GM21390 (cell line): Measurements from ENCODE around the gene RAX2.
"Not testable (repeated sequence)": the region's sequence is repeated elsewhere in the genome, so short reads cannot be mapped to it uniquely, and the experiment has no call there.

Experiments used
- ATAC-seq: cut with Tn5 transposase; IDR thresholded peaks from one replicate; pipeline ENCODE4 v1.9.1; 2021; ENCODE audit not compliant: unreplicated experiment

RAX2 gene

DNA sequence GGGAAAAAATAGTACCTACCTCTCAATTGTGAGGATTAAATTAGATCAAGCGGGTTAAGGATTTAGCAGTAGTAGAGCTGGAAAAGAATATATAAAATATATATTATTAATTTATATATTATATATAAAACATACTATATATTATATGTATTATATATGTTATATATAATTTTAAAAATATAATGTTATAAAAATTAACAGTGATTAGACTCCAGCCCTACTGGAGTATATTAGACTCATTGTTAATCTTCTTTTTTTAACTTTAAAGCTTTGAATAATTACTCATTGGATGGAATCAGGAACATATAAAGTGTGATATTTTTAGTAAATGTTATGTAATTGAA lies 9.9 kb downstream of the RAX2 start:
- no peak for ATAC-seq

- ATAC-seq, result no peak
These were observed 10.5 kb downstream of the RAX2 start, which contains the start of gene APBA3 for GRCh38 chr19:3761382-3762129. Gene APBA3 (minus strand): TSS chr19:3761692. CDS start chr19:3760264, 1,428 bp downstream.

GRCh38 chr19:3760871-3761361 lies 11.1 kb downstream of the RAX2 start:
- ATAC-seq, result no peak

GRCh38 chr19:3759482-3760254 lies 12.4 kb downstream of the RAX2 start:
- no peak for ATAC-seq

DNA sequence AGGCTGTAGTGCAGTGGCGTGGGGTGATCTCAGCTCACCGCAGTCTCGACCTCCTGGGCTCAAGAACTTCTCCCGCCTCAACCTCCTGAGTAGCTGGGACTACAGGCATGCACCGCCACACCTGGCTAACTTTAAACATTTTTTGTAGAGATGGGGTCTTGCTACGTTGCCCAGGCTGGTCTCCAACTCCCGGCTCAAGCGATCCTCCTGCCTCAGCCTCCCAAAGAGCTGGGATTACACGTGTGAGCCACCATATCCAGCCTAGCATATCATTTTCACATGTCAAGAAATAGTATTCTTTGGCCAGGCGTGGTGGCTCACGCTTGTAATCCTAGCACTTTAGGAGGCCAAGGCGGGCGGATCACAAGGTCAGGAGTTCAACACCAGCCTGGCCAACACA lies 13.7 kb downstream of the RAX2 start:
- not testable (repeated sequence) for ATAC-seq

- ATAC-seq, result not testable (repeated sequence)
These were observed 14.3 kb downstream of the RAX2 start for GRCh38 chr19:3757705-3758104.

DNA sequence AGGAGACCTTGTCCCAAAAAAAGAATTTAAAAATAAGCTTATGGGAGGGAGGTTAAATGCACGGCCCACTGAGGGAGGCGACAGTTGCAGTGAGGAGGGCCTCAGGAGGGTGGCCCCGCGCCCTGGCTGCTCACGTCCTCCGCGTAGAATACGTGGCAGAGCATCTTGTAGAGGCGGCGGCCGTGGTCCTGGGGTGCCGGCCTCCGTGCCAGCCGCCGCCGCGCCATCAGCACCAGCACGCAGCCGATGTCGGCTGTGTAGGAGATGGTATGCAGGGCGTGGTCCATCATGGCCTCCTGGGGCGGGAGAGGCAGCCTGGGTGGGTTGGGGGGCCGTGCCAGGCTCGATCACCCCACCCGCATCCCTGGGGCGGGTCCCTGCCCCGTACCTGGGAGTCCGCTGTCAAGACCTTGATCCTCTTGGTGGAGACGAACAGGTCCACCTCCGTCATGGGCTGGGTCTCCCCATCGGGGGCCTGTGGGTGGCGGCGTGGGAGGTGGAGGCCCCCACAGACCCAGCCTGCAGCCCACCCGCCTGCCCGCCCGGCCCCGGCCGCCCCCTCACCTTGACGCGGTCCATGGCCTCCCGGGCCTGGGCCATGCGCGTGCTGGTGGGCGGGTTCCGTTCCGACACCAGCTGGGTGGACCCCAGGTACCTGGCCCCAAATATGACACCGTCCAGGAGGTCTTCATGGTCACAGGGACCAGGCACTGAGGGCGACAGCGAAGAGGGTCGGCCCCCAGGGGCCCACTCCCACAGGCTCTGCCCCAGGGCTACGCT lies 18.2 kb downstream of the RAX2 start:
- no peak for ATAC-seq

DNA sequence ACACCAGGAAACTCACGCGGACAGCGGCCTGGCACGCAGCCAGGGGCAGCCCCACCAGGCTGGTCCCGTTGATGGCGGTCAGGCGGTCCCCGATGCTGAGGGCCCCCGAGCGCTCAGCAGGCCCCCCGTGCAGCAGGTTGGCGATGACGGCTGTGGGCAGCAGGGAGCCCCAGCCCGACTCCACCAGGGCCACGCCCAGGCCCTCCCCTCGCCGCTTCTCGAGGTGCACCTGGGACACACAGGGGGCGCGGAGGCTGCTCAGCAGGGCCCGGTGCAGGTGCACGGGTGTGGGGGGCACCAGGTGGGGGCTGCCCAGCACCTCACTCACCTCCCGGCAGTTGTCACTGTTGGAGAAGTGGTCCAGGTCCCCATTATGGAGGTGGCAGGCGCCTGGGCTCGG lies 19.5 kb downstream of the RAX2 start:
- no peak for ATAC-seq

GRCh38 chr19:3751236-3751635 lies 20.8 kb downstream of the RAX2 start:
- ATAC-seq, result no peak

GRCh38 chr19:3750211-3750610 lies 21.8 kb downstream of the RAX2 start:
- ATAC-seq, result no peak

GRCh38 chr19:3748965-3749364 lies 23.1 kb downstream of the RAX2 start:
- ATAC-seq, result no peak

DNA sequence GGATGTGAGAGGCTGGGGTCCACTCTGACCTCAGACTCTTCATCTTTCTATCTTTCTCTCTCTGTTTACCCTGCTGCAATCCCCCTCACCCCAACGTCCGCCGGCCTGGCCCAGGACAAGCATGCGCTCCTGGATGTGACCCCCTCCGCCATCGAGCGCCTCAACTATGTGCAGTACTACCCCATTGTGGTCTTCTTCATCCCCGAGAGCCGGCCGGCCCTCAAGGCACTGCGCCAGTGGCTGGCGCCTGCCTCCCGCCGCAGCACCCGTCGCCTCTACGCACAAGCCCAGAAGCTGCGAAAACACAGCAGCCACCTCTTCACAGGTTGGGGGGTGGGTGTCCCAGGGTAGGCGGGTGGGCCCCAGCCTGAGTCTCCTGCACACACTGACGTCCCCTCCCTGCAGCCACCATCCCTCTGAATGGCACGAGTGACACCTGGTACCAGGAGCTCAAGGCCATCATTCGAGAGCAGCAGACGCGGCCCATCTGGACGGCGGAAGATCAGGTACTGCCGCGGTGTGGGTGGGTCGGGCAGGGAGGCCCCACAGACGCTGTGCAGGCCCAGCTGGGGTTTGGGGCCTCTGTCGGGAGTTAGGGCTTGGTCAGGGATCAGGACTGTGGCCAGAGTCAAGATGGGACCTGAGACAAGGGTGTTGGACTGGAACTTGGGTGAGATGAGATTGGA lies 25.5 kb downstream of the RAX2 start:
- no peak for ATAC-seq

GRCh38 chr19:3745363-3746045 lies 26.5 kb downstream of the RAX2 start:
- ATAC-seq, result no peak

DNA sequence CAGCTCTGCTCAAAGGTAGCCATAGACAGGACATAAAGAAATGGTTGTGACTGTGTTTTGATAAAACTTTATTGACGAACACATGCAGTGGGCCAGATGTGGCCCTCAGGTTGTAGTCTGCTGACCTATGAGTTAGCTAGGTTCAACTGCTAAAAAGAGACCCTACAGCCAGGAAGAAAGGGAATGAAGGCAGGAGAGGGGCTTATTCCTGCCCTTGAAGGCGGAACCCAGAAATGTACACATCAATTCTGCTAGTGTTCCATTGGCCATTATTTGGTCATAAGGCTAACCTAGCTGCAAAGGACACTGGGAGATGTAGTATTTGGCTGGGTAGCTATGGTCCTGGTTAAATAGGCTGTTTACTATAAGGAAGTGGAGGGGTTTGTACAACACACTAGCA lies 28.5 kb downstream of the RAX2 start:
- ATAC-seq, result no peak

GRCh38 chr19:3740431-3740830 lies 31.6 kb downstream of the RAX2 start:
- no peak for ATAC-seq

DNA sequence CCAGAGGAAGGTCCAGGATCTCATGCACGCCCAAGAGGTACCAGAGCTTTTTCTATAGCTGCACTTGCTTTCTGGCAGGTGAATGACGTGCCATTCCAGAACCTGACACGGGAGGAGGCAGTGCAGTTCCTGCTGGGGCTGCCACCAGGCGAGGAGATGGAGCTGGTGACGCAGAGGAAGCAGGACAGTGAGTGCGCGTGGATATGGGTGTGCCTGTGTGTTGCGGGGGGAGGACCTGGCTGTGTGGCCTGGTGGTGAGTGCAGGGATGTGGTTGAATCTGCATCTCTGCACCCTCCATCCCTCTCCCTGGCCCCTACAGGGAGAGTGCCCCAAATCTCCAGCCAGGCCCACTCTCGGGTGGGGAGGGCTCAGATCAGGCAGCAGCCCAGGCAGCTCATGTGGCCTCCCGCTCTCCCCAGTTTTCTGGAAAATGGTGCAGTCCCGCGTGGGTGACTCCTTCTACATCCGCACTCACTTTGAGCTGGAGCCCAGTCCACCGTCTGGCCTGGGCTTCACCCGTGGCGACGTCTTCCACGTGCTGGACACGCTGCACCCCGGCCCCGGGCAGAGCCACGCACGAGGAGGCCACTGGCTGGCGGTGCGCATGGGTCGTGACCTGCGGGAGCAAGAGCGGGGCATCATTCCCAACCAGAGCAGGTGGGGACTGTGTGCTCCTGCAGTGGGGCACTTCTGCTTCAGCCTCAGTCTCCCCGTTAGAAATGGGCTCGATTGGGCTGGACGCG lies 33.4 kb downstream of the RAX2 start:
- ATAC-seq, result no peak

- ATAC-seq, result no peak
These were observed 34.4 kb downstream of the RAX2 start for GRCh38 chr19:3737487-3738205.

DNA sequence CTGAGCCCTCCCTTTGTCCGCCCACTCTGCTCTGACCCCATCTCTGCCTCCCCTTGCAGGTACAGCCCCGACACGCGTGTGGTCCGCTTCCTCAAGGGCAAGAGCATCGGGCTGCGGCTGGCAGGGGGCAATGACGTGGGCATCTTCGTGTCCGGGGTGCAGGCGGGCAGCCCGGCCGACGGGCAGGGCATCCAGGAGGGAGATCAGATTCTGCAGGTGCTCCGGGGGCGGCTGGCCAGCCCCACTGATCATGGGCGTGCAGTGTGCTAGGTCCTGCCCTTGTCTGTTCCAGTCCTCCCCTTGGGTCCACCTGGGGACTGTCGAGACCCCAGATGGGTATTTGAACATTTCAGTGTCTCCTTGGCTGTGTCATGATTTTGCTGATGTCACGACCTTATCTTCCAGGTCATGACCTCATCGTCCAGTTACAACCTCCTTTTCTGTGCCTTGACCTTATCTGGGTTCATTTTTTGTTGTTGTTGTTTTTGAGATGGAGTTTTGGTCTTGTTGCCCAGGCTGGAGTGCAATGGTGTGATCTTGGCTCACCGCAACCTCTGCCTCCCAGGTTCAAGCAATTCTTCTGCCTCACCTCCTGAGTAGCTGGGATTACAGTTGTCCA lies 35.8 kb downstream of the RAX2 start:
- no peak for ATAC-seq

- ATAC-seq, result no peak
These were observed 37.8 kb downstream of the RAX2 start for GRCh38 chr19:3734310-3734600.
